ENCODE results near the gene XAB2. TPM values are rescaled to one million over a fixed set of nuclear protein-coding genes. Genes with fewer than 3 reads are reported as not detected.

XAB2 gene
- total RNA-seq, 4 donors from 2014 or later, result 16.1 to 40.5 (median 30.9) TPM

DNA sequence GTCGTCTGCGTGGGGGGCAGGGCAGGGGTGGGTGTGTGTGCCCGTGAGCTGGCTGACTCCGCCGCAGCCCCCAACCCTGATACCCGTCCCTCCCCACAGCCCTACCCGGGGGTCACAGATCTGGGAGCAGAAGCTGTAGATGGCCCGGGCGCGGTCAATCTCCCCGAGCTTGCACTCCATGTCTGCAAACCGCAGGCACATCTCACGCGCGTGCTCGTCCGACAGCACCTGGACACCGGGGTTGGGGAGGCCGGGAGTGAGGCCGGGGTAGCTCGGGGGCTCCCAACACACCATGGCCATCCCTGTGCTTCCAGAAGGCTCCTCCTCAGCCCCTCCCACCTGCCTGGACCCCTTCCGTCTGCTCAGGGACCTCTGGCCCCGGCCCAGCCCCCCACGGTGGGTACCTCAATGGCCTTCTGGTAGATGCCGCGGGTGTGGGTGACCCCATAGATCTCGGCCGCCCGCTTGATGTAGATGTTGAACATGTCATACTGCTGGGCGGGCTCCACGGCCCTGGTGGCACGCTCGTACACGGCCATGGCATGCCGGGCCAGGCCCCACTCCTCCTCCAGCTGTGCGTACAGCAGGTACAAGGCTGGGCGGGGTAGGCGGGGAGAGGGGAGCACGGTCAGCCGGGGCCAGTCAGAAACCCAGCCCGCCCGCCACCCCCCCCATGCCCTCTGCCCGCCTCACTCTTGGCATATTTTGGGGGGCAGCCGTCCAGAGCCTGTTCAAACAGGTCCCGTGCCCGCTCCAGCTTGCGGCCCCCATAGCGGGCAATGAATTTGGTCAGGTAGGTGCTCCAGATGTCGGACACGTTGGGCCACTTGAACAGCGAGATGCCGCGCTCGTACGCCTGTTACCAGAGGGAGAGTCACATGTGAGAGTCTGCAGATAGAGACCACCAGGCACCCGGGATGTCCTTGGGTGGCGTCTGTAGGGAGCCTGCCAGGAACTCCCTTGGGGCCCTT, 8.6 kb downstream of the XAB2 start:
- TF ChIP-seq, protein P1, sequence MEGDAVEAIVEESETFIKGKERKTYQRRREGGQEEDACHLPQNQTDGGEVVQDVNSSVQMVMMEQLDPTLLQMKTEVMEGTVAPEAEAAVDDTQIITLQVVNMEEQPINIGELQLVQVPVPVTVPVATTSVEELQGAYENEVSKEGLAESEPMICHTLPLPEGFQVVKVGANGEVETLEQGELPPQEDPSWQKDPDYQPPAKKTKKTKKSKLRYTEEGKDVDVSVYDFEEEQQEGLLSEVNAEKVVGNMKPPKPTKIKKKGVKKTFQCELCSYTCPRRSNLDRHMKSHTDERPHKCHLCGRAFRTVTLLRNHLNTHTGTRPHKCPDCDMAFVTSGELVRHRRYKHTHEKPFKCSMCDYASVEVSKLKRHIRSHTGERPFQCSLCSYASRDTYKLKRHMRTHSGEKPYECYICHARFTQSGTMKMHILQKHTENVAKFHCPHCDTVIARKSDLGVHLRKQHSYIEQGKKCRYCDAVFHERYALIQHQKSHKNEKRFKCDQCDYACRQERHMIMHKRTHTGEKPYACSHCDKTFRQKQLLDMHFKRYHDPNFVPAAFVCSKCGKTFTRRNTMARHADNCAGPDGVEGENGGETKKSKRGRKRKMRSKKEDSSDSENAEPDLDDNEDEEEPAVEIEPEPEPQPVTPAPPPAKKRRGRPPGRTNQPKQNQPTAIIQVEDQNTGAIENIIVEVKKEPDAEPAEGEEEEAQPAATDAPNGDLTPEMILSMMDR (IDR thresholded peaks at IDR 0.05; ENCODE audit: low read depth), result no peak

DNA sequence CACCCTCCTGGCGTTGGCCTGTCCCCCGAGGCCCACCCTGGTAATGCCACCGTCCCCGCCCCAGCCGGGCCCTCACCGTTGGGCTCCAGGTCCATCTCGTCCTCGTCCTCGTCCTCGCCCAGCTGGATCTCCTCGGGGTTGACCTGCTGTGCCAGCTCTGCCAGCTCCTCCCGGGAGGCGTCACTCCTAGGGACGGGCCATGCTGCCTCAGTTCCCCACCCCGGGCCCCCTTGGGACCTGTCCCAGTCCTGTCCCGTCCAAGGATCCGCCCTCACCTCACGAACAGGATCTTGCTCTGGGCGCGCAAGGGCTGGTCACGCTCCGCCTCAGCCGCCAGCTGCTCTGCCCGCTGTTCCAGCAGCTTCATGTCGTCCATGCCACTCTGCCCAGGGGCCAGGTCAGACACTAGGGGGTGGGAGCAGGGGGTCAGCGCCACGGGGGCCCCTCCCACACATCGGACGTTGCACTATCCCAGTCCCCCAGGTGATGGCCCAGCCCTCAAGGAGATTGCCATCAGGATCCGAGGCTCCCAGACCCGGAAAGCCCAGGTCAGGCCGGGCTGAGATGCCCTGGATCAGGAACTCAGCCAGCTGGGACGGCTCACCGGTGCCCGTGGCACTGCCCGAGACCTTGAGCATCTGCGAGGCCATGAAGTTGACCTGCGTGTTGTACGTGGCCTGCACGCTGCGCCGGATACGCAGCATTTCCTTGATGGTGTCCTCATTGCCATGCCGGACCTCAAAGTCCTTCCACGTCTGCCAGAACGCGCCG, 9.5 kb downstream of the XAB2 start:
- TF ChIP-seq, protein P1 (IDR thresholded peaks at IDR 0.05; ENCODE audit: low read depth), result no peak

DNA sequence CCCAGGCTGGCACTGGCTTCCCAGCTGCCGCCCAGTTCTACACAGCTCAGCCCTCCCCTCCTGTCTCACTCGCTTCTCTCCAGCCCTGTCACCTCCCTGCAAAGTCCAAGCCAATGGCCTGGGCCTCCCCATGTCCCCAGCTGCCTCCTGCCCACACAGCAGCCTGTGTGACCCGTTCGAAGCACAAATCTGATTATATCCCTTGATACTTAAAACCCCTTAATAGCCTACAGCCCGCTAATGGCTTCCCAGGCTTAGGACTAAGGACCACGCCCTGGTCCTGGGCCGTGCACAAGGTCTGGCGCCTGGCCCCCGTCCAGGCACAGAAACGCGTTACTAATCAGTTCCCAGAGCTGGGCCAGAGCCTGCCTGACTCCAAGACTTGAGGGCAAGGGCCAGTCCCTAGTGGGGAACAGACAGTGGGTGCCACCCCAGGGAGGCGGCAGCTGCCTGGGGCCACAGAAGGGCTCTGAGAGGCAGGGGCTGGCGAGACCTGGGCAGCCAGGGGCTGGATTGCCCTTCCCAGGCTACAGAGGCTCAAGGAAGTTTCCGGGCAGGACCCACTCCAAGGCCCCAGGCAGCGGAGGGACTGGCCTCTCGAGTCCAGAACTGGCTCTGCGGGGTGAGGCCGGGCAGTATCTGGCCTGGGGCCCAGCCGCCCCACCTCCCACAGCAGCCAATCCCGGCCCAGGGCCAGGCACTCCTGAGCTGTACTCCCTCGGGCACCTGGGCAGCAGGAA, 10.4 kb downstream of the XAB2 start:
- TF ChIP-seq, protein P1 (IDR thresholded peaks at IDR 0.05; ENCODE audit: low read depth), result no peak

DNA sequence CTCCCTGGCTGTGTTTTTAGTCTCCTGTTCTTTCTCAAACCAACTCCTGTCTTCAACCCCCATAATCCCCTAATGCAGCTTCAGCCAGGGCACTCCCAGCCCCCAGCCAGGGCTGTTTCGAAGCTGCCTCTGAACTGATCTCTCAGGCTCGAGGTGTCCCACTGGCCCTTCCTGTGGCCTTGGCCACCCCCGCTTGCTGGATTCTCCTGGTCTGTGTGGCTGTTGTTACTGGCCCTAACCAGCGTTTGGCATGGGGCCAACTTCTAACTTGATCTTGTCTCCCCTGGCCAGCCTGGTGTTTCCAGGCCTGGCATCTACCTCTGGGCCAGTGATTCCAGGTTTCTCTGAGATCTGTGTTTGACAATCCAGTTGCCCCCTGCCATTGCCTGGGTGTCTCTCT, 11.0 kb downstream of the XAB2 start:
- TF ChIP-seq, protein P1 (IDR thresholded peaks at IDR 0.05; ENCODE audit: low read depth), result no peak

DNA sequence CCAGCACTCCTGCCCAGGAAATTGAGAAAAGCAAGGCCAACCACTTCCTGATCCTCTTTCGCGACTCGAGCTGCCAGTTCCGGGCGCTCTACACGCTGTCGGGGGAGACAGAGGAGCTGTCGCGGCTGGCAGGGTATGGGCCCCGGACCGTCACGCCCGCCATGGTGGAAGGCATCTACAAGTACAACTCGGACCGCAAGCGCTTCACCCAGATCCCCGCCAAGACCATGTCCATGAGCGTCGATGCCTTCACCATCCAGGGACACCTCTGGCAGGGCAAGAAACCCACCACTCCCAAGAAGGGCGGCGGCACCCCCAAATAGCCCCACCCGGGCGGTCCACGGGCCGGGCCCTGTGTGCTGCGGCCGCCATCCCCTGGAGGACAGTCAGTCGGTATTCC, 11.6 kb downstream of the XAB2 start:
- TF ChIP-seq, protein P1 (IDR thresholded peaks at IDR 0.05; ENCODE audit: low read depth), result no peak

DNA sequence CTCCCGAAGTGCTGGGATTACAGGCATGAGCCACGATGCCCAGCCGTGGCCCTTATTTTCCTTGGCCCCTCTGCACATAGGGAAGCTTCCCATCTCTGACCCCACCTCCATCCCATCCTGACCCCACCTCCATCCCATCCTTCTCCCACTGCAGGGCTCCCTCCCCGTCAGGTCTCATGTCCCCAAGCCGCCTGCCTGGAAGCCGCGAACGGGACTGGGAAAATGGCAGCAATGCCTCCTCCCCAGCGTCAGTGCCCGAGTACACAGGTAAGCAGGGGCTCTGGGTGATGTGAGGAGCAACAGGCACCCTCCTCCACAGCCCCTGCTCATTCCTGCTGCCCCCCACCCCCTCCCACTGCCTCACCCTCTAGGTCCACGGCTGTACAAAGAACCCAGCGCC, 12.2 kb downstream of the XAB2 start:
- TF ChIP-seq, protein P1 (IDR thresholded peaks at IDR 0.05; ENCODE audit: low read depth), result no peak
